ENCODE results near the gene RUNX1. TPM values are rescaled to one million over a fixed set of nuclear protein-coding genes. Genes with fewer than 3 reads are reported as not detected.
A peak's percentile ranks its signal among the peaks of the same experiment; 100 is the strongest.

The RUNX1 gene
- total RNA-seq, 1 experiment from 2014 or later = 3.9 TPM

DNA sequence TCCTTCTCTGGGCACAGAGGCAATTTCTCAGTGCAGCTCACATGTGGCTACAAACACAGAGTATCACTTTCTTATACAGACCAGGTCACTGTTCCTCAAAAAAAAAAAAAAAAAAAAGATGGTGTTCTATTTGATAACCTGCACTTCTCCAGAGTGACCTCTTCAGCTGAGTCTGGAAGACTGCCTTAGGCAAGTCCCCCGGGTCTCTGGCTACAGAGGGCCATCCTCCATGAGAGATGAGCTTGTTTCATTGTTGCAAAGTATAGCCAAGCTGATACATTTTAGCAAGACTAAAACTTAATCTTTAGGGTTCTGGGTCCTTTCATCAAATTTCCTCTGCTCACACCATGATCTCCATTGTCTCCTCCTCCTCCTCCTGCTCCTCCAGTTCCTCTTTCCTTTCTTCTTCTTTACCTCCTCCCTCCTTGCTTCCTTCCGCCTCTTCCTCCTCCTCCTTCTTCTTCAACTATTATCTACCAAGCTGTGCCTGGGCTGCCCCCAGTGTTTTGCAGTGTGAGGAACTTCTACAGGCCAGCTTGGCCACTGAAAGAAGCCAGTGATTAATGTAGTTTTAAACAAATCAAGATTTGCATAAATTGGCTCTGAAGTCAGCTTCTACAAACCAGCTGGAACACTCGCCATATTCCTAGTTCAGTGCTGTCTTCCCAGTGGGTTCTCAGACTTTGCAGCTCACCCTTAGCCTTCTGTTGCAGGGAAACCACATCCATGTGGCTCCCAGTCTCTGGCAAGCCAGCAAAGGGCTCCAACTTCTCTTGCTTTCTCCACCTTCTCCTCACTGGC lies 139.4 kb downstream of the RUNX1 start:
- DNase-seq (ENCODE audit: low read depth, low spot score) = no peak
- in situ Hi-C loops (cut with HindIII; ENCODE audit: low pct_unique_long_range_greater_than_20kb, low sequenced_read_pairs) = no loop called here

DNA sequence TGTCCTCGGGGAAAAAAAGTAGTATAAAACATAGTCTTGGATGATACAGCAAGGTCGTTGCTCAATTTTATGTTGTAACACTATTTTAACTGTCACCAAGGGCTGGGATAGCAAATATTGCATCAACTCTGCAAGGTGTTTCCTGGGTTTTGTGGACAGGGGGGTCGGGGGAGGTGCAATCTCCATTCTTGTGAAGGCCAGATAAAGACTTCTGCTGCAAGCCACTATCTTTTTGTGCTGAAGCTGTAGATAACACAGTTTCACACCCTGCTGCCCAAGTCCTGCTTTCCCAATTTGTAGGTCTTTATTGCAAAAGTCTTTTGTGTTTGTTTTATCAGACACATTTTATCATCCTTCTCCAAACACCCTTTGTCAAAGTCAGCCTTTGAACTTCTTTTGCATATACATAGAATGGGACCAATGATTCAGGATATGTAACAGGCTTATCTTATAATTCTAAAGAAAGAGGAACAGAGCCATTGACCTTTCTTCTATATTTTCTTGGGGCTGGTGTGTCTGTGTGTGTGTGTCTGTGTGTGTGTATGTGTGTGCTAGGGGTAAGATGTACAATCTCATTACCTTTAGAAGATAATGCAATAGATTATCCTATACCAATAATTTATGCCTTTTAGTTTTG lies 140.6 kb downstream of the RUNX1 start:
- in situ Hi-C loops (cut with HindIII; ENCODE audit: low pct_unique_long_range_greater_than_20kb, low sequenced_read_pairs) = no loop called here
- DNase-seq (ENCODE audit: low read depth, low spot score) = no peak

DNA sequence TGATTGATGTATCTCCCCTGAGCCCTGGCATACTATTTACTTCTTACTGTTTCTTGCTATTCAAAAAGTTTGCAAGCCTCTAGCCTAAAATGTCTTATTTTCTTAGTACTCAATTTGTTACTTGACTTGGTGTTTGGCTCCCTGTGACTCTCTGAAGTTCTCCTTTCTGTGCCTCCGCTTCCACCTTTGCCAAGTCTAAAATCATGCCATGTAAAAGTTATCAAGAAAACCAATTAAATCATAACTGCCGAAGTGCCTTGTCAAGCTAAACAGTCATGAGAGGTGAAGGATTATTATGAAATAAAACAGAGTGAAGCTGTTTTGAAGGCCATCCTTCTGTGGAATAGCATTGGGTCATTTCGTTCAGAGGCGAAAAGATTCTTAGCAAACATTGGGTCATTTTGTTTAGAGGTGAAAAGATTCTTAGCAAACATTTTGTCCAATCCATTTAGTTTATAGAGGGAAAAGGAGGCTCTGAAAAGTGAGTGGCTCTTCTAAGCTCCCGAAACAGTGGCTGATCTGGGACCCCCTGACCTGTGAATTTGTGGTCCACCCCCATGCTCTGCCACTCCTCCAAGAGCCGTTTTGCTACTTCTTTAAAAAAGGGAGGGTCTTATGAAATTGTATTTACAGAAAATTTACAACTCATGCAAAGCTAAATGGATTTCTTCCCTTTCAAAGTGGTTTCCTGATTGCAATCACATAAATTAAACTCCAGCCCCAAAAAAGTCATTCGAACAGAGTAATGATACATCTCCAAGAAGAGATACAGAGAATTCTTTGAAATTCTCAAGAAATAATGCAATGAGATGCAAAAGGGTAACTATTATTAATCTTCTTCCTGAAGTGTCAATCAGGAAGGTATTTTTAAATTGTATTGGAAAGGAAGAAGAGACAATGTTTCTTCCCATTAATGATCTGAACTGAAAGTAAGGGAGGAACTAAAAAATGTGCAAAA lies 141.4 kb downstream of the RUNX1 start:
- in situ Hi-C loops (cut with HindIII; ENCODE audit: low pct_unique_long_range_greater_than_20kb, low sequenced_read_pairs) = no loop called here
- DNase-seq (ENCODE audit: low read depth, low spot score) = no peak

DNA sequence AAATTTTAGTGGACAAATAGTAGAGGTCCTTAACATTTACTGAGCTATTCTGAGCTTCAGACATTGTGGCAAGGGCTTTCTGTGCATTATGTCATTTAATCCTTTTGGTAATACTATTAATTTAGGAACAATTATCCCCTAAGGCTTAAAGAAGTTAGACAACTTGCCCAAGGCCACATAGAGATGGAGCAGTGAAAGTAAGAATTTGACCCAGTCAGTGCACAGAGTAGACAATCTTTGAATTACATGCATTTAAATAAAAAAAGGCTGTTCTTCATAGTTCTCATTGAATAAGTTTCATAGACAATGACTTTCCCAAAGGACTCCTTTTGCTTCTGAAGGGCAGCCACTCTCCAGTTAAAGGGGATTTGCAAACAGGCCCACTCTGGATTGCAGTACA lies 142.7 kb downstream of the RUNX1 start:
- no peak for DNase-seq (ENCODE audit: low read depth, low spot score)
- in situ Hi-C loops (cut with HindIII; ENCODE audit: low pct_unique_long_range_greater_than_20kb, low sequenced_read_pairs) = no loop called here

DNA sequence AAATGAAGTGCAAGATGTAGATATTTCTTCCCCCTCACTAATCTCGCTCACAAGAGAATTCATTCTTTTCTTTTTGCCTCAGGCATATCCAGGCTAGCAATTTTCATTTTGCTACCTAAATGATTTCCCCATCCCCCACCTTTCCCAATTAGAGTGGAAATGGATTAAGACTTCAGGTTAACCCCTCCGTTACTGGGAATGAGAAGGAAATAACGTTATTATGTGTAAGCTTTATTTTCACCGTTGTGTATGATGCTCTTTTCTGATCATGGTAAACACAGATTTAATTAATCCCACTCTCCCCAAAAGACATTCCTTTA lies 143.9 kb downstream of the RUNX1 start:
- no peak for DNase-seq (ENCODE audit: low read depth, low spot score)
- in situ Hi-C loops (cut with HindIII; ENCODE audit: low pct_unique_long_range_greater_than_20kb, low sequenced_read_pairs) = no loop called here

DNA sequence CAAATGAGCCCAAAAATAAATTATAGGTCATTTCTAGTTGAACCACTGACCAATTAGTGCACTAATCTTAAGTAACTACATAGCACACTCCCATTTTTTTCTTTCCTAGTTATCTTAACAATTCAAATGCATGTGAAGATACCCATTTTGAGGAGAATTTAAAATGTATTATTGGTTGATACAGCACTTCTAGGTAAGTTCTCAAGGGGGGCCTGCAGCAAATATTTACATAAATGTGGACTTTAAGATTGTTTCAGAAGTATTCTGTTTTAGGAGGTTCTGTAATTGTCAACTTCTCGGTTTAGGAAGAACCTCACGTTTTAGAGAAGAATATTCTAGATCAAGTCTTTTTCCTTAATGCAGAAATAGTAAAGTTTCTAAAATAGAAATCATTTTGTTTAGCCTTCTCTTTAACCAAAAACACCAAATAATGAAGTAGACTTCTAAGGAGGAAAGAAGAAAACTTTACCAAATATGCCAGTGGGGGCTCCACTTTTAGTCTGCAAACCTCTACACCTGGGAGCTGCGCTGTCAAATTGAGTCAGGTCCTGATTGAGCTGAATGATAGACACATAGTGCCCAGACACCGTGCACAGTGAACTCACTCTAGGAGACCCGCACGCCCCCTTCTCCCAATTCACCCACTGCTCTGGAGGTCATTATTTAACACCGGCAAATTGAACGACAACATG lies 144.4 kb downstream of the RUNX1 start:
- in situ Hi-C loops (cut with HindIII; ENCODE audit: low pct_unique_long_range_greater_than_20kb, low sequenced_read_pairs) = no loop called here
- DNase-seq (ENCODE audit: low read depth, low spot score) = no peak

DNA sequence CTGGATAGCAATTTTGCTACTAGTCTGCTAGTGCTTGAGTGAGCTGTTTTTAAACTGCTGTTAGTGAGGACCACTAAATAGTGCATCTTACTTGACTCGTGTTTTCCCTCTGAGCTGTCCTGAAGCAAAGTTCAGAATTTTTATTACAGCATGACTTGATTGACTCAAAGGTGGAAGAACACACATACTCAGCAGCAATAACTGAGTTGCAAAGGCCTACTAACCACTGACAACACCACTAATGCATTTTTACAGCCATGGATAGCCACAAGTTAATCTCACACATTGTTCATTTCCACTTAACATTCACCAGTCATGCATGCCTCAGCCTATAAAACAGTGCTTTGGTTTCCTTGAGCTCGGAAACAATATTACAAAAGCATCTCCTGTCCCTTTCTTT lies 148.7 kb downstream of the RUNX1 start:
- in situ Hi-C loops (cut with HindIII; ENCODE audit: low pct_unique_long_range_greater_than_20kb, low sequenced_read_pairs) = no loop called here
- no peak for DNase-seq (ENCODE audit: low read depth, low spot score)

DNA sequence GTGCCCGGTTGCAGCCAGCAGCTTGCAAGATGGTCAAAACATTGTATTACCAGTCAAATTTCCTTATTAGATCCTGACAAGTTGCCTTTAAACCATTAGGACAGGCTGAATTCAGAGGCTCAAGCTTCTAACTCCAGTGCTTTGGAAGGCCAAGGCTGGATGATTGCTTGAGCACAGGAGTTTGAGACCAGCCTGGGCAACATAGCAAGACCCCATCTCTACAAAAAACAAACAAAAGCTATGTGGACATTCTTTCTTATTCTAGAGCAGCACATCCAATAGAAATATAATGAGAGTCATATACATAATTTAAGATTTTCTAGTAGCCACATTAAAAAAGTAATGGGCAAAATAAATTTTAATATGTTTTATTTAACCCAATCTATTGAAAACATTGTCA lies 149.3 kb downstream of the RUNX1 start:
- in situ Hi-C loops (cut with HindIII; ENCODE audit: low pct_unique_long_range_greater_than_20kb, low sequenced_read_pairs) = no loop called here
- no peak for DNase-seq (ENCODE audit: low read depth, low spot score)

DNA sequence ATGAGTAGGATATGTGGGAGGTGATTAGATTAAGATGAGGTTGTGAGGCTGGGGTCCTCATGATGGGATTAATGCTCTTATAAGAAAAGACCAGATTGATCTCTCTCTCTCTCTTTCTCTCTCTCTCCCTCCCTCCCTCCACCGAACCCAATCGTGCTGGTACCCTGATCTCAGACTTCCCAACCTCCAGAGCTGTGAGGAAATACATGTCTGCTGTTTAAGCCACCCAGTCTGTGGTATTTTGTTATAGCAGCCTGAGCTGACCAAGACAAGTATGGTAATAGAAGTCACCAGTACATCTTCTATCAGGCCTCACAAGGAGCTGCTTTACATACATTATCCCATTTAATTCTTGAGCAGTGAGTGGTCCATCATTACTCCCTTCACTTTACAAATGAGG lies 149.8 kb downstream of the RUNX1 start:
- in situ Hi-C loops (cut with HindIII; ENCODE audit: low pct_unique_long_range_greater_than_20kb, low sequenced_read_pairs) = no loop called here
- DNase-seq (ENCODE audit: low read depth, low spot score) = no peak

DNA sequence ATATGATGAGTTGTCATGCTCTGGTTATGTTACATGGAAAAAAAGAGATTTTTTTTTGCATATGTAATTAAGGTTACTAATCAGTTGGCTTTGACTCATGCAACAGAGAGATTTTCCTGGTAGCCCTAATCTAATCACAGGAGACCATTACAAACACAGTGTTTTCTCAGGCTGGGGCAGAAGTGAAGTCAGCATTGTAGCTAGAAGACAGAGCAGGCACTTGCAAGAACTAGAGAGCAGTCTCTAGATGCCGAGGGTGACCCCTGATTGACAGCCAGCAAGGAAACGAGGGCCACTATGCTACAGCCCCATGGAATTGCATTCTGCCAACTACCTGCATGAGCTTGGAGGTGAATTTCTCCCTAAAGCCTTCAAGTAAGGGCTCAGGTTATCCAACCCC lies 151.3 kb downstream of the RUNX1 start:
- in situ Hi-C loops (cut with HindIII; ENCODE audit: low pct_unique_long_range_greater_than_20kb, low sequenced_read_pairs) = no loop called here
- no peak for DNase-seq (ENCODE audit: low read depth, low spot score)

DNA sequence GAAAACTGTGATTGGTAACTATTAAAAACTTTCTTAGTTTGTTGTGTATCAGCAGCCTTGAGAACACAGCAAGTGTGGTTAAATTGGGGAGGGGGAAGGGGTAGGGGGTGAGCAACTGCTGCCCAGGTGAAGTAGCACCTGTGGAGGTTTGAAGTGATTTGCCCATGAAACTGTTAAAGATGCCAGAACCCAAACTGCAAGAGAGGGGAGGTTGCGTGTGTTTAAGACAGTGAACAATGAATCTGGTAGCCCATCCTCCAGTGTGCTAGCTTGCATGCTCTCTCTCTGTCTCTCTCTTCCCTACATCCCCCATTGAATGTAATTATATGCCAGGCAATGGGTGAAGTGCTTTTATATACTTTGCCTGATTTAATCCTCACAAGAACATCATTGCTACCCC lies 154.7 kb downstream of the RUNX1 start:
- DNase-seq (ENCODE audit: low read depth, low spot score) = no peak
- in situ Hi-C loops (cut with HindIII; ENCODE audit: low pct_unique_long_range_greater_than_20kb, low sequenced_read_pairs) = no loop called here

DNA sequence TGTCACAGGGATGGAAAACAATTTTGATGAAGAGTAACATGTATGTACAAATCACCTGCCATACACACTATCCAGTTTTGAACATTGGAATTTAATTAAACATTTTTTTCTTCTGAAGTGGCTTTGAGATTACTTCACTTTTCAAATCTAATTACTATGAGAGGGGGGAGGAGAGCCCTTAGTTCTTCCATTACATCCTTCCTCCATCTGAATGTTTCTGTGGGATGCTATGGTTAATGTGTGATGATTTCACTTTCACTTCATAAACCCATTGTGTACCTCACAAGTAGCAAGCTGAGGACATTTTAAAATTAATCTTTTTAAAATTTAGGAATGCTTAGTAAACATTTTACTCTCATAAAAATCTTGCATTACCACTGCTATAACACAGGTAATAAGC lies 156.9 kb downstream of the RUNX1 start:
- no peak for DNase-seq (ENCODE audit: low read depth, low spot score)
- in situ Hi-C loops (cut with HindIII; ENCODE audit: low pct_unique_long_range_greater_than_20kb, low sequenced_read_pairs) = no loop called here

DNA sequence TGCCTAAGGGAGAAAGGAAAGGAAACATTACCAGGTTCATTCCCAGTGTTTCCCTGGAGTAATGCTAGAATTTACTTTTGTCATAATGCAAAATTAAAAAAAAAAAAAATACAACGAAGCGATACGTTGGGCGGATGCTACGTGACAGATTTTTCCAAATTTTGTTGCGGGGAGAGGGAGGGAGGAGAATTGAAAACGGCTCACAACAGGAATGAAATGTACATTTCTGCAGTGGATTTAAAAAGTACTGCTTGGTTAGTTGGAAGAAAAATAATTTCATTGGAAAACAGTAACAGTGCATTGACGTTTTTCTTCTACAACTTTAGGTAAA lies 157.5 kb downstream of the RUNX1 start:
- DNase-seq (ENCODE audit: low read depth, low spot score) = no peak
- in situ Hi-C loops (cut with HindIII; ENCODE audit: low pct_unique_long_range_greater_than_20kb, low sequenced_read_pairs) = no loop called here

DNA sequence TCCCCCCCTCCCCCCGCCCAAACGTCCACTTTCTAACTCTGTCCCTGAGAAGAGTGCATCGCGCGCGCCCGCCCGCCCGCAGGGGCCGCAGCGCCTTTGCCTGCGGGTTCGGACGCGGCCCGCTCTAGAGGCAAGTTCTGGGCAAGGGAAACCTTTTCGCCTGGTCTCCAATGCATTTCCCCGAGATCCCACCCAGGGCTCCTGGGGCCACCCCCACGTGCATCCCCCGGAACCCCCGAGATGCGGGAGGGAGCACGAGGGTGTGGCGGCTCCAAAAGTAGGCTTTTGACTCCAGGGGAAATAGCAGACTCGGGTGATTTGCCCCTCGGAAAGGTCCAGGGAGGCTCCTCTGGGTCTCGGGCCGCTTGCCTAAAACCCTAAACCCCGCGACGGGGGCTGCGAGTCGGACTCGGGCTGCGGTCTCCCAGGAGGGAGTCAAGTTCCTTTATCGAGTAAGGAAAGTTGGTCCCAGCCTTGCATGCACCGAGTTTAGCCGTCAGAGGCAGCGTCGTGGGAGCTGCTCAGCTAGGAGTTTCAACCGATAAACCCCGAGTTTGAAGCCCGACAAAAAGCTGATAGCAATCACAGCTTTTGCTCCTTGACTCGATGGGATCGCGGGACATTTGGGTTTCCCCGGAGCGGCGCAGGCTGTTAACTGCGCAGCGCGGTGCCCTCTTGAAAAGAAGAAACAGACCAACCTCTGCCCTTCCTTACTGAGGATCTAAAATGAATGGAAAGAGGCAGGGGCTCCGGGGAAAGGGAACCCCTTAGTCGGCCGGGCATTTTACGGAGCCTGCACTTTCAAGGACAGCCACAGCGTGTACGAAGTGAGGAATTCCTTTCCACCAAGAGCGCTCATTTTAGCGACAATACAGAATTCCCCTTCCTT lies 158.1 kb downstream of the RUNX1 start:
- in situ Hi-C loops (cut with HindIII; ENCODE audit: low pct_unique_long_range_greater_than_20kb, low sequenced_read_pairs) = no loop called here
- no peak for DNase-seq (ENCODE audit: low read depth, low spot score)

DNA sequence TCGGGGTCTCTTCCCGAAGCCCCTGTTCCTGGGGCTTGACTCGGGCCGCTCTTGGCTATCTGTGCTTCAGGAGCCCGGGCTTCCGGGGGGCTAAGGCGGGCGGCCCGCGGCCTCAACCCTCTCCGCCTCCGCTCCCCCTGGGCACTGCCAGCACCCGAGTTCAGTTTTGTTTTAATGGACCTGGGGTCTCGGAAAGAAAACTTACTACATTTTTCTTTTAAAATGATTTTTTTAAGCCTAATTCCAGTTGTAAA lies 158.7 kb downstream of the RUNX1 start:
- in situ Hi-C loops (cut with HindIII; ENCODE audit: low pct_unique_long_range_greater_than_20kb, low sequenced_read_pairs) = no loop called here
- DNase-seq (ENCODE audit: low read depth, low spot score) = no peak

DNA sequence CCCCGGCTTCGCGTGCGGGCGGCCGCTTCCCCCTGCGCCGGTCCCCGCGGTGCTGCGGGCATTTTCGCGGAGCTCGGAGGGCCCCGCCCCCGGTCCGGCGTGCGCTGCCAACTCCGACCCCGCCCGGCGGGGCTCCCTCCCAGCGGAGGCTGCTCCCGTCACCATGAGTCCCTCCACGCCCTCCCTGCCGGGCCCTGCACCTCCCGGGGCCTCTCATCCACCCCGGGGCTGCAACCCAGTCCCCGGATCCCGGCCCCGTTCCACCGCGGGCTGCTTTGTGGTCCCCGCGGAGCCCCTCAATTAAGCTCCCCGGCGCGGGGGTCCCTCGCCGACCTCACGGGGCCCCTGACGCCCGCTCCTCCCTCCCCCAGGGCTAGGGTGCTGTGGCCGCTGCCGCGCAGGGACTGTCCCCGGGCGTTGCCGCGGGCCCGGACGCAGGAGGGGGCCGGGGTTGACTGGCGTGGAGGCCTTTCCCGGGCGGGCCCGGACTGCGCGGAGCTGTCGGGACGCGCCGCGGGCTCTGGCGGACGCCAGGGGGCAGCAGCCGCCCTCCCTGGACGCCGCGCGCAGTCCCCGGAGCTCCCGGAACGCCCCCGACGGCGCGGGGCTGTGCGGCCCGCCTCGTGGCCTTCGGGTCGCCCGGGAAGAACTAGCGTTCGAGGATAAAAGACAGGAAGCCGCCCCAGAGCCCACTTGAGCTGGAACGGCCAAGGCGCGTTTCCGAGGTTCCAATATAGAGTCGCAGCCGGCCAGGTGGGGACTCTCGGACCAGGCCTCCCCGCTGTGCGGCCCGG lies 159.2 kb downstream of the RUNX1 start:
- DNase-seq (ENCODE audit: low read depth, low spot score) = peak; percentile 58
- in situ Hi-C loops (cut with HindIII; ENCODE audit: low pct_unique_long_range_greater_than_20kb, low sequenced_read_pairs) = no loop called here

DNA sequence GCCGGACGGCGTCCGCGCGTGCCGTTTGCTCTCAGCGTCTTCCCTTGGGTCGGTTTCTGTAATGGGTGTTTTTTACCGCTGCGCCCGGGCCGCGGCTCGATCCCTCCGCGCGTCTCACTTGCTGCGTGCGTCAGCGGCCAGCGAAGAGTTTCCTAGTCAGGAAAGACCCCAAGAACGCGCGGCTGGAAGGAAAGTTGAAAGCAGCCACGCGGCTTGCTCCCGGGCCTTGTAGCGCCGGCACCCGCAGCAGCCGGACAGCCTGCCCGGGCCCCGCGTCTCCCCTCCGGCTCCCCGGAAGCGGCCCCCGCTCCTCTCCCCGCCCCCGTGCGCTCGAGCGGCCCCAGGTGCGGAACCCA lies 159.8 kb downstream of the RUNX1 start:
- in situ Hi-C loops (cut with HindIII; ENCODE audit: low pct_unique_long_range_greater_than_20kb, low sequenced_read_pairs) = no loop called here
- DNase-seq (ENCODE audit: low read depth, low spot score) = peak; percentile 24

All from SK-MEL-5 (cell line).